Endothelial cell of umbilical vein (primary cell): ENCODE results near the gene NBPF26. TPM values are rescaled to one million over a fixed set of nuclear protein-coding genes. Genes with fewer than 3 reads are reported as not detected.
"Not testable (repeated sequence)": the region's sequence is repeated elsewhere in the genome, so short reads cannot be mapped to it uniquely, and the experiment has no call there.

Experiments used
- BruUV-seq: library from RNA; stranded (reverse); fragments of 400-500 nt; replicated peaks from 2 replicates; lab custom pipeline; 2021; lab: Mats Ljungman, UMichigan
- CTCF ChIA-PET: fragments of 300-600, 350-600 bp; sonication (Branson Sonifier 250); formaldehyde crosslinking; loops from one replicate; lab custom pipeline; 2021; ENCODE audit warnings: antibody characterized with exemption, inconsistent platforms; lab: Charles Lee
- POLR2A ChIA-PET: fragments of 300-600, 350-600 bp; sonication (Branson Sonifier 250); formaldehyde crosslinking; loops from one replicate; lab custom pipeline; 2021; ENCODE audit warnings: antibody characterized with exemption, inconsistent platforms; lab: Charles Lee
- DNase-seq: peaks from one replicate; pipeline ENCODE4 v3.0.0-alpha.2; 2011; ENCODE audit warnings: low read depth, low spot score
- FAIRE-seq: peaks from 2 replicates; lab custom pipeline; 2011; peaks lifted over from hg19 to GRCh38; lab: Jason Lieb, UNC
- H2AFZ ChIP-seq: 2 replicates; pipeline ENCODE4 v1.6.0; 2012; ENCODE audit warnings: low read depth, low read length, control low read depth, inconsistent platforms
- H3K27ac ChIP-seq: 2 replicates; pipeline ENCODE4 v1.5.1; 2011; ENCODE audit warnings: low read depth, mild to moderate bottlenecking, control low read depth, low read length, moderate library complexity; ENCODE audit not compliant: insufficient read depth
- H3K27me3 ChIP-seq, 2 experiments: 2 replicates each; pipeline versions ENCODE4 v1.6.0 to v1.6.1; 2011; ENCODE audit warnings: low read length in 2 of 2, mixed read lengths in 1 of 2; ENCODE audit not compliant: control insufficient read depth in 2 of 2, insufficient read depth in 2 of 2
- H3K36me3 ChIP-seq, 2 experiments: 2 replicates in 1 of 2; 3 replicates in 1 of 2; pipeline ENCODE4 v1.5.1; 2011; ENCODE audit warnings: low read length in 2 of 2, mild to moderate bottlenecking in 1 of 2, moderate library complexity in 1 of 2; ENCODE audit not compliant: control insufficient read depth in 2 of 2, insufficient read depth in 2 of 2; ENCODE audit errors: extremely low read depth in 1 of 2
- H3K4me1 ChIP-seq: 3 replicates; pipeline ENCODE4 v1.5.1; 2011; ENCODE audit warnings: mild to moderate bottlenecking, low read length; ENCODE audit not compliant: control insufficient read depth, insufficient read depth; ENCODE audit errors: extremely low read depth
- H3K4me2 ChIP-seq: 2 replicates; pipeline ENCODE4 v1.6.1; 2011; ENCODE audit warnings: low read length, control low read depth, mixed read lengths; ENCODE audit not compliant: insufficient read depth
- H3K4me3 ChIP-seq, 3 experiments: fragments of 200-600 bp in 1 of 3; sonication (generic), shearing (Covaris generic) in 1 of 3; replicated peaks in 1 of 3; 2 replicates each; pipeline ENCODE4 v1.5.1; 2011 to 2016; ENCODE audit warnings: control low read depth in 3 of 3, low read length in 3 of 3, mild to moderate bottlenecking in 2 of 3, inconsistent platforms in 1 of 3, low read depth in 1 of 3, moderate library complexity in 1 of 3; ENCODE audit not compliant: insufficient read depth in 1 of 3
- H3K79me2 ChIP-seq: 2 replicates; pipeline ENCODE4 v1.6.0; 2012; ENCODE audit warnings: low read length, inconsistent platforms; ENCODE audit not compliant: control insufficient read depth, insufficient read depth
- H3K9ac ChIP-seq: replicated peaks from 2 replicates; pipeline ENCODE3; 2011; ENCODE audit warnings: low read length, control low read depth; ENCODE audit not compliant: insufficient read depth; ENCODE audit errors: extremely low read depth
- H3K9me1 ChIP-seq: replicated peaks from 3 replicates; pipeline ENCODE4 v1.6.0; 2011; ENCODE audit warnings: mild to moderate bottlenecking, low read length; ENCODE audit not compliant: control insufficient read depth, insufficient read depth; ENCODE audit errors: extremely low read depth
- H3K9me3 ChIP-seq: replicated peaks from 2 replicates; pipeline ENCODE4 v1.5.1; 2012; ENCODE audit warnings: low read length, inconsistent platforms; ENCODE audit not compliant: control insufficient read depth, insufficient read depth
- H4K20me1 ChIP-seq: replicated peaks from 2 replicates; pipeline ENCODE3; 2011; ENCODE audit warnings: mild to moderate bottlenecking, low read length; ENCODE audit not compliant: control insufficient read depth, insufficient read depth; ENCODE audit errors: extremely low read depth
- dilution Hi-C: fragments of 300-500 bp; cut with MboI; formaldehyde crosslinking; loops from one replicate; pipeline ENCODE4 v1.15.0; 2019; ENCODE audit warnings: low sequenced_read_pairs; ENCODE audit not compliant: extremely low pct_ligation_motif_present
- intact Hi-C: fragments of 100-400 bp; cut with micrococcal nuclease; formaldehyde crosslinking; loops from one replicate; pipeline ENCODE4 v1.10.0; 2022
- polyA plus RNA-seq, 4 experiments: library from polyadenylated mRNA; depleted of rRNA in 3 of 4; stranded (reverse) in 3 of 4; unstranded in 1 of 4; fragments of >200 nt; gene quantifications; 2 replicates each; pipeline versions ENCODE4 v1.2.1 to v1.2.3, GENCODE V29; 2011 to 2012; ENCODE audit warnings: missing spikeins in 1 of 4
- total RNA-seq: library from RNA; stranded (reverse); gene quantifications from 2 replicates; pipeline ENCODE4 v1.2.3, GENCODE V29; 2021
- TF ChIP-seq, protein P1 (sequence below), 2 donors: IDR thresholded peaks; 1 replicate in 1 of 2; 2 replicates in 1 of 2; pipeline ENCODE4 v1.5.1; 2011; ENCODE audit warnings: low read length in 2 of 2, mild to moderate bottlenecking in 2 of 2, moderate library complexity in 2 of 2, control low read depth in 1 of 2, inconsistent platforms in 1 of 2, low read depth in 1 of 2; ENCODE audit not compliant: insufficient read depth in 1 of 2; ENCODE audit errors: extremely low read depth in 1 of 2

The NBPF26 gene
- total and polyA plus RNA-seq, 2 donors (not counting 3 experiments of a cell fraction or from before 2014, with no cell fraction given): 4.9 to 9.2 TPM

DNA sequence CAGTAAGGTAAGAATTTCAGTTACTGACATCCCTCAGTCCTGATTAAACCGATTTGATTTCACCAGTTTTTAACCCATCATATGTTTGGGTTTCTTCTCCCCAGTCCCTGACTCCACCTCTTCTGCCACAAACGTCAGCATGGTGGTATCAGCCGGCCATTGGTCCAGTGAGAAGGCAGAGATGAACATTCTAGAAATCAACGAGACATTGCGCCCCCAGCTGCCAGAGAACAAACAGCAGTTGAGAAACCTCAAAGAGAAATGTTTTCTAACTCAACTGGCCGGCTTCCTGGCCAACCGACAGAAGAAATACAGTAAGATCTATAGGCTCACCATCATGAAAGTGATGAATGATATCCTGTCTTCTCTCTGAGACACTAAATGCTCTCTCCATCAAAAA, 81.7 kb downstream of the NBPF26 start:
- H3K9ac ChIP-seq, H3K4me1 ChIP-seq, H3K36me3 ChIP-seq, FAIRE-seq, H4K20me1 ChIP-seq, POLR2A ChIA-PET, H3K9me1 ChIP-seq, H3K27me3 ChIP-seq, DNase-seq, intact Hi-C loops, dilution Hi-C loops, BruUV-seq, H3K79me2 ChIP-seq, H2AFZ ChIP-seq, H3K9me3 ChIP-seq, CTCF ChIA-PET, H3K4me3 ChIP-seq, H3K4me2 ChIP-seq, H3K27ac ChIP-seq: not testable (repeated sequence)

DNA sequence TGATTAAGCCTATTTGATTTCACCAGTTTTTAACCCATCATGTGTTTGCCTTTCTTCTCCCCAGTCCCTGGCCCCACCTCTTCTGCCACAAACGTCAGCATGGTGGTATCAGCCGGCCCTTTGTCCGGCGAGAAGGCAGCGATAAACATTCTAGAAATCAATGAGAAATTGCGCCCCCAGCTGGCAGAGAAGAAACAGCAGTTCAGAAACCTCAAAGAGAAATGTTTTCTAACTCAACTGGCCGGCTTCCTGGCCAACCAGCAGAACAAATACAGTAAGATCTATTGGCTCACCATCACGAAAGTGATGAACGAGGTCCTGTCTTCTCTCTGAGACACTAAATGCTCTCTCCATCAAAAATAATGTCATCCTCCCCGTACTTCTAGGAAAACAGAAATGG, 88.1 kb downstream of the NBPF26 start:
- intact Hi-C loops, H3K79me2 ChIP-seq, H3K9me1 ChIP-seq, H4K20me1 ChIP-seq, H3K27me3 ChIP-seq, BruUV-seq, H3K4me3 ChIP-seq, H3K9ac ChIP-seq, H3K9me3 ChIP-seq, CTCF ChIA-PET, FAIRE-seq, H3K4me2 ChIP-seq, H2AFZ ChIP-seq, H3K27ac ChIP-seq, POLR2A ChIA-PET, H3K36me3 ChIP-seq, dilution Hi-C loops, H3K4me1 ChIP-seq: not testable (repeated sequence)
- TF ChIP-seq, protein P1, sequence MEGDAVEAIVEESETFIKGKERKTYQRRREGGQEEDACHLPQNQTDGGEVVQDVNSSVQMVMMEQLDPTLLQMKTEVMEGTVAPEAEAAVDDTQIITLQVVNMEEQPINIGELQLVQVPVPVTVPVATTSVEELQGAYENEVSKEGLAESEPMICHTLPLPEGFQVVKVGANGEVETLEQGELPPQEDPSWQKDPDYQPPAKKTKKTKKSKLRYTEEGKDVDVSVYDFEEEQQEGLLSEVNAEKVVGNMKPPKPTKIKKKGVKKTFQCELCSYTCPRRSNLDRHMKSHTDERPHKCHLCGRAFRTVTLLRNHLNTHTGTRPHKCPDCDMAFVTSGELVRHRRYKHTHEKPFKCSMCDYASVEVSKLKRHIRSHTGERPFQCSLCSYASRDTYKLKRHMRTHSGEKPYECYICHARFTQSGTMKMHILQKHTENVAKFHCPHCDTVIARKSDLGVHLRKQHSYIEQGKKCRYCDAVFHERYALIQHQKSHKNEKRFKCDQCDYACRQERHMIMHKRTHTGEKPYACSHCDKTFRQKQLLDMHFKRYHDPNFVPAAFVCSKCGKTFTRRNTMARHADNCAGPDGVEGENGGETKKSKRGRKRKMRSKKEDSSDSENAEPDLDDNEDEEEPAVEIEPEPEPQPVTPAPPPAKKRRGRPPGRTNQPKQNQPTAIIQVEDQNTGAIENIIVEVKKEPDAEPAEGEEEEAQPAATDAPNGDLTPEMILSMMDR (IDR thresholded peaks at IDR 0.05; ENCODE audit: extremely low read depth in 1 of 2, insufficient read depth in 1 of 2, low read depth in 1 of 2, low read length in 2 of 2): peak in 1 of 2 donors; percentile 21
- DNase-seq: peak; percentile 16

DNA sequence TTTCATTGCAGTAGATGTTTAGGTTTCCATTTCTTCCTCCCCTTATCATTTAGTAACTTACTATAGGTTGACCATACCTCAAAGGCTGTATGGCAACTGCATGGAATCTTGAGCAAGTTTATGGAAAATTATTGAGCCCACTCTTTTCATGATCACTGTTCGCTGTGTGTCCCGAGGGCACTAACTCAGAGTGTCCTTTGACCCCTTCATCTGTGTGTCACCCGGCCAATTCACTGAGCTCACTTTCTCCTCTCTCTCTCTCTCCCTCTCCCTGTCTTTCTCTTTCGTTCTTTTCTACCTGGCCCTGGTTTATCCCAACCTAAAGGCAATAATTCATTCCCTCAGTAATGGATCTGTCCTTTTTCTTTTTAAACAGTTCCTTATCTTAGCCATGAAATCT, 101.3 kb downstream of the NBPF26 start:
- H3K9me3 ChIP-seq, DNase-seq, H3K27me3 ChIP-seq, H3K27ac ChIP-seq, H3K36me3 ChIP-seq, CTCF ChIA-PET, POLR2A ChIA-PET, H3K9me1 ChIP-seq, H3K9ac ChIP-seq, BruUV-seq, H4K20me1 ChIP-seq, H3K4me2 ChIP-seq, intact Hi-C loops, H2AFZ ChIP-seq, FAIRE-seq, H3K4me3 ChIP-seq, dilution Hi-C loops, H3K79me2 ChIP-seq, H3K4me1 ChIP-seq: not testable (repeated sequence)

DNA sequence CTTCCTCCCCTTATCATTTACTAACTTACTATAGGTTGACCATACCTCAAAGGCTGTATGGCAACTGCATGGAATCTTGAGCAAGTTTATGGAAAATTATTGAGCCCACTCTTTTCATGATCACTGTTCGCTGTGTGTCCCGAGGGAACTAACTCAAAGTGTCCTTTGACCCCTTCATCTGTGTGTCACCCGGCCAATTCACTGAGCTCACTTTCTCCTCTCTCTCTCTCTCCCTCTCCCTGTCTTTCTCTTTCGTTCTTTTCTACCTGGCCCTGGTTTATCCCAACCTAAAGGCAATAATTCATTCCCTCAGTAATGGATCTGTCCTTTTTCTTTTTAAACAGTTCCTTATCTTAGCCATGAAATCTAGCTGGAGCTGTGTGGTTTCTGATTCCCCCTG, 102.9 kb downstream of the NBPF26 start:
- H3K4me3 ChIP-seq, H3K4me1 ChIP-seq, DNase-seq, H3K9me1 ChIP-seq, H3K27ac ChIP-seq, intact Hi-C loops, H3K9ac ChIP-seq, BruUV-seq, H2AFZ ChIP-seq, H3K27me3 ChIP-seq, H3K36me3 ChIP-seq, H3K79me2 ChIP-seq, CTCF ChIA-PET, dilution Hi-C loops, H3K4me2 ChIP-seq, H4K20me1 ChIP-seq, POLR2A ChIA-PET, H3K9me3 ChIP-seq, FAIRE-seq: not testable (repeated sequence)
